OCI-LY3 (cell line): ENCODE measurements around the gene LMNTD2.

Source experiments
- H2AFZ ChIP-seq: fragments of 200-600, 300-600 bp; shearing (Covaris generic); 2 replicates; pipeline ENCODE4 v1.6.0; 2014; ENCODE audit warnings: antibody characterized with exemption, low read depth, low read length
- H3K27ac ChIP-seq: fragments of 200-600, 300-600 bp; sonication (generic); 2 replicates; pipeline ENCODE4 v1.5.1; 2014; ENCODE audit warnings: mild to moderate bottlenecking, low read length, moderate library complexity, mixed read lengths
- H3K27me3 ChIP-seq: fragments of 200-600, 300-600 bp; sonication (generic); 2 replicates; pipeline ENCODE4 v1.6.1; 2014; ENCODE audit warnings: low read depth, low read length, mixed read lengths
- H3K36me3 ChIP-seq: fragments of 200-600, 300-600 bp; sonication (generic); replicated peaks from 2 replicates; pipeline ENCODE3; 2014; ENCODE audit warnings: low read depth, low read length, mixed read lengths
- H3K4me1 ChIP-seq: fragments of 300-600, 200-600 bp; sonication (generic); 2 replicates; pipeline ENCODE4 v1.6.1; 2014; ENCODE audit warnings: low read length, mixed read lengths
- H3K4me2 ChIP-seq: fragments of 200-600, 300-600 bp; sonication (generic); 2 replicates; pipeline ENCODE4 v1.6.1; 2014; ENCODE audit warnings: low read length, mixed read lengths
- H3K4me3 ChIP-seq: fragments of 300-600, 200-600 bp; sonication (generic); 2 replicates; pipeline ENCODE4 v1.5.1; 2014; ENCODE audit warnings: antibody characterized with exemption, mild to moderate bottlenecking, low read length, moderate library complexity
- H3K79me2 ChIP-seq: fragments of 300-600, 200-600 bp; shearing (Covaris generic); 2 replicates; pipeline ENCODE4 v1.6.1; 2014; ENCODE audit warnings: mild to moderate bottlenecking, low read length, mixed read lengths
- H3K9ac ChIP-seq: fragments of 300-600, 200-600 bp; shearing (Covaris generic); 2 replicates; pipeline ENCODE4 v1.6.0; 2014; ENCODE audit warnings: mild to moderate bottlenecking, low read length, moderate library complexity
- H3K9me3 ChIP-seq: fragments of 200-600, 300-600 bp; shearing (Covaris generic); 2 replicates; pipeline ENCODE4 v1.6.1; 2014; ENCODE audit warnings: low read length, mixed read lengths; ENCODE audit not compliant: insufficient read depth
- H4K20me1 ChIP-seq: fragments of 200-600, 300-600 bp; sonication (generic); 2 replicates; pipeline ENCODE4 v1.6.1; 2016; ENCODE audit warnings: low read length, mixed read lengths; ENCODE audit not compliant: insufficient read depth
- EZH2phosphoT487 ChIP-seq: fragments of 200-600 bp; shearing (Covaris generic); IDR thresholded peaks from 2 replicates; pipeline ENCODE4 v1.6.1; 2018; ENCODE audit warnings: antibody characterized with exemption, mixed run types, low read depth
- TF ChIP-seq, protein P1 (sequence below): fragments of 200-600, 300-600 bp; sonication (generic); IDR thresholded peaks from 2 replicates; pipeline ENCODE4 v1.5.1; 2014; ENCODE audit warnings: antibody characterized with exemption, low read length, low read depth

LMNTD2 gene

DNA sequence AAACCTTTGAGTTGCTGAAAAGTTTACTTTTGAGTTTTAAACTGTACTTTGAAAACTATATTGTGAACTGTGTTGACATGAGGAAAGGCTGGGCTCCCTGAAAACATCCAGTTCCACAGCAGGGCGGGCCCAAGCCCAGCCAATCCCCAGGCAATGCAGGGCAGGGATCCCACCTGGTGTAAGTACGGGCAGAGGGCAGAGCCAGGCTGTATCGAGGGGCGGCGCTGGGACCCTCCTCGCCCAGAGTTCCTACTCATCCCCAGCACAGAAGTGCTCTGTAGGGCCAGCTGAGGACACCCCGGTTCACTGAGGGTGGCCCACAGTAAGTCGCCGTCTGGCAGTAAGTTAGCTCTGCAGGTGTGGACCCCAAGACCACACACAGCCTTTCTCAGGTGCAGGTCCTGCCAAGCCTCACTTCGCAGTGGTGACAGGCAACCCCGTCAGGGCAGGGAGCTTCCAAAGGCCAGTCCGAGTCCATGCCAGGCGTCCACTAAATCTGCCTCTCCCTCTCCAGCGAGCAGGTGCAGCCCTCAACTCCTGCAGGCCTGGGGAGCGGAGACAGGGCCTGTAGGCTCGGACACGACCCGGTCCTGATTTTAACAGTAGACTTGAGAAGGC, 6.6 kb upstream of the LMNTD2 start:
- peaks cover 21% of the 10 kb centered on the region for H4K20me1 ChIP-seq
- peak overlapping the region; percentile 71 for H3K9ac ChIP-seq
- H3K4me1 ChIP-seq = peaks cover 14% of the 10 kb centered on the region
- no peak overlapping the region for H3K27ac ChIP-seq
- no peak overlapping the region for H2AFZ ChIP-seq
- H3K9me3 ChIP-seq = no peaks in the 10 kb centered on the region
- H3K4me2 ChIP-seq = peak overlapping the region; percentile 94
- H3K36me3 ChIP-seq = peaks cover 23% of the 10 kb centered on the region
- no peaks in the 10 kb centered on the region for H3K27me3 ChIP-seq
- TF ChIP-seq EZH2phosphoT487 = no peak
- peak overlapping the region; percentile 86 for H3K4me3 ChIP-seq
- peaks cover 16% of the 10 kb centered on the region for H3K79me2 ChIP-seq

DNA sequence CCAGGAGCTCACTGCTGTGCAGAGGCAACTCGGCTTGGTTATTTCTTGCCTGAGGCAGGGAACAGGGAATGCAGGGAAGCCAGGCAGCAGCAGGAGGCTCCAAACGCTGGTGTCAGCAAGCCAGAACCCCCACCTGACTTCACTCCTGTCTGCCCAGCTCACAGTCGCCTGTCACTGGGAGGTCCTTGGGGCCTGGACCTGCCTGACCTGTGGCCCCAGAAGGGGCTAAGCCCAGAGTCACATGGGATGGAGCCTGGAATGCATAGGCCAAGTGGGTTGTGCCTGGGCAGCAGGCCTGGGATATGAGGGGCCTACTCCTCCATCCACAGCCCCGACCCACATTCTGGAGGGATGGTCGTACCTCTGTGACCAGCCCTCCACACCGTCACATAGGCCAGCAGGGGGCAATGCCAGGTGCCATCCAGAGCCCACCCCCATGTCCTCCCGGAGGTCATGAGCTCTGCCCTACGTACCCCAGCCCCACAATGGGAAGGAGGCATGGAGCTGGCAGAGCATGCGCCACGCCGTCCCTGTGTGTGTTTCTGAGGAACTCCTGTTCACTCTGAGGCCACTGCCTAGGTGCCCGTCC, 5.5 kb upstream of the LMNTD2 start:
- peaks cover 24% of the 10 kb centered on the region for H3K79me2 ChIP-seq
- H3K4me1 ChIP-seq = peaks cover 20% of the 10 kb centered on the region
- H3K4me3 ChIP-seq = no peak overlapping the region
- no peak overlapping the region for H2AFZ ChIP-seq
- peaks cover 25% of the 10 kb centered on the region for H4K20me1 ChIP-seq
- no peaks in the 10 kb centered on the region for H3K9me3 ChIP-seq
- H3K27me3 ChIP-seq = no peaks in the 10 kb centered on the region
- no peak overlapping the region for H3K4me2 ChIP-seq
- TF ChIP-seq, protein P1, sequence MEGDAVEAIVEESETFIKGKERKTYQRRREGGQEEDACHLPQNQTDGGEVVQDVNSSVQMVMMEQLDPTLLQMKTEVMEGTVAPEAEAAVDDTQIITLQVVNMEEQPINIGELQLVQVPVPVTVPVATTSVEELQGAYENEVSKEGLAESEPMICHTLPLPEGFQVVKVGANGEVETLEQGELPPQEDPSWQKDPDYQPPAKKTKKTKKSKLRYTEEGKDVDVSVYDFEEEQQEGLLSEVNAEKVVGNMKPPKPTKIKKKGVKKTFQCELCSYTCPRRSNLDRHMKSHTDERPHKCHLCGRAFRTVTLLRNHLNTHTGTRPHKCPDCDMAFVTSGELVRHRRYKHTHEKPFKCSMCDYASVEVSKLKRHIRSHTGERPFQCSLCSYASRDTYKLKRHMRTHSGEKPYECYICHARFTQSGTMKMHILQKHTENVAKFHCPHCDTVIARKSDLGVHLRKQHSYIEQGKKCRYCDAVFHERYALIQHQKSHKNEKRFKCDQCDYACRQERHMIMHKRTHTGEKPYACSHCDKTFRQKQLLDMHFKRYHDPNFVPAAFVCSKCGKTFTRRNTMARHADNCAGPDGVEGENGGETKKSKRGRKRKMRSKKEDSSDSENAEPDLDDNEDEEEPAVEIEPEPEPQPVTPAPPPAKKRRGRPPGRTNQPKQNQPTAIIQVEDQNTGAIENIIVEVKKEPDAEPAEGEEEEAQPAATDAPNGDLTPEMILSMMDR = no peak
- no peak for TF ChIP-seq EZH2phosphoT487
- H3K27ac ChIP-seq = no peak overlapping the region
- H3K9ac ChIP-seq = no peak overlapping the region
- peaks cover 23% of the 10 kb centered on the region for H3K36me3 ChIP-seq

DNA sequence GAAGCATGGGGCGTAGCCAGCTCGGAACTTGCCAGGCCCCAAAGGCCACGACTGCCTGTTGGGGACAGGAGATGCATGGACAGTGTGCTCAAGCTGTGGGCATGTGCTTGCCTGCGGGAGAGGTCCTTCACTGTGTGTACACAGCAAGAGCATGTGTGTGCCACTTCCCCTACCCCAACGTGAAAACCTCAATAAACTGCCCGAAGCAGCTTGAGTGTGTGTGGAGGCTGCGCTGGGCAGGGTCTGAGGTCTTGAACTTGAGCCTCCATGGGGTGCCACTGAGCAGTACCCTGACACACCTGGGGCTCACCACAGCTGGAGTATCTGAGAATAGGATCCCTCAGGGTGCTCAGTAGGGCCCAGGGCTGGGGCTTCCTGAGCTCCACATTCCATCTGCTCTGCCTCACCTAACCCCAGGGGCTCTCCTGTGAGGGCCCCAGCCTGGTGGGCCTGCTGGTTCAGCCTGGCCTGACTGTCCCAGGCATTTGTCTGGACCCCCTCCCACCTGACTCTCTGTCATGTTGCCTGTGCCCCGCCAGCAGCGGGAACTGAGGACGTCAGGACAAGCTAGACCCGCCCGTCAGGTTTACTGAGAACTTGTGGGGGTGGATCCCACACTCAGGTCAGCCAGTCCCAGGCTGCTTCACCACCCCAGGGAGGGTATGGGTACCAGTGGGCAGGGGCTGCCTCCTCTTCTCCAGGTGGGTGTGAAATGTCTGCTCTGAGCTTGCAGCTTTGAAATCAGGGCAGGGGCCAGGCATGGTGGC, 3.5 kb upstream of the LMNTD2 start:
- TF ChIP-seq, protein P1 = no peak
- TF ChIP-seq EZH2phosphoT487 = no peak
- Histone ChIP-seq H3K4me2 (no peak overlapping the region), H3K27ac (no peak overlapping the region), H2AFZ (no peak overlapping the region), H3K4me3 (no peak overlapping the region), H3K79me2 (peaks cover 24% of the 10 kb centered on the region), H3K27me3 (no peaks in the 10 kb centered on the region), H3K9me3 (no peaks in the 10 kb centered on the region), H3K36me3 (peaks cover 23% of the 10 kb centered on the region), H3K4me1 (peaks cover 24% of the 10 kb centered on the region), H3K9ac (no peak overlapping the region), H4K20me1 (peaks cover 25% of the 10 kb centered on the region)

- H3K27me3 ChIP-seq = no peaks in the 10 kb centered on the region
- H3K27ac ChIP-seq = no peak overlapping the region
- peaks cover 25% of the 10 kb centered on the region for H4K20me1 ChIP-seq
- peaks cover 23% of the 10 kb centered on the region for H3K36me3 ChIP-seq
- H3K9ac ChIP-seq = no peak overlapping the region
- H3K79me2 ChIP-seq = peaks cover 24% of the 10 kb centered on the region
- no peak overlapping the region for H2AFZ ChIP-seq
- H3K4me3 ChIP-seq = no peak overlapping the region
- TF ChIP-seq, protein P1 = no peak
- no peak for TF ChIP-seq EZH2phosphoT487
- H3K9me3 ChIP-seq = no peaks in the 10 kb centered on the region
- H3K4me2 ChIP-seq = no peak overlapping the region
- peaks cover 24% of the 10 kb centered on the region for H3K4me1 ChIP-seq
Measured at GRCh38 chr11:563066-563811, 2.7 kb upstream of the LMNTD2 start.
